GM21447 (cell line): ENCODE data around the gene RNF13.
"Not testable (repeated sequence)": the region's sequence is repeated elsewhere in the genome, so short reads cannot be mapped to it uniquely, and the experiment has no call there.

Experiments used
- ATAC-seq: cut with Tn5 transposase; IDR thresholded peaks from one replicate; pipeline ENCODE4 v1.9.1; 2021; ENCODE audit not compliant: unreplicated experiment

Gene RNF13

GRCh38 chr3:149838491-149838890, 25.5 kb downstream of the RNF13 start:
- ATAC-seq, result not testable (repeated sequence)

GRCh38 chr3:149839469-149839868, 26.5 kb downstream of the RNF13 start:
- not testable (repeated sequence) for ATAC-seq

GRCh38 chr3:149839896-149840295, 26.9 kb downstream of the RNF13 start:
- ATAC-seq, result no peak

- ATAC-seq, result no peak
Observed at GRCh38 chr3:149843502-149843901, 30.5 kb downstream of the RNF13 start.

- ATAC-seq, result no peak
Observed at GRCh38 chr3:149844091-149844490, 31.1 kb downstream of the RNF13 start.

- no peak for ATAC-seq
Observed at GRCh38 chr3:149845570-149846244, 32.7 kb downstream of the RNF13 start.

- no peak for ATAC-seq
Observed at GRCh38 chr3:149848238-149848637, 35.2 kb downstream of the RNF13 start.

GRCh38 chr3:149848688-149849087, 35.7 kb downstream of the RNF13 start:
- no peak for ATAC-seq

GRCh38 chr3:149850787-149851584, 38.0 kb downstream of the RNF13 start:
- ATAC-seq, result no peak

GRCh38 chr3:149858911-149859310, 45.9 kb downstream of the RNF13 start:
- no peak for ATAC-seq

- ATAC-seq, result no peak
Observed at GRCh38 chr3:149860881-149861280, 47.9 kb downstream of the RNF13 start.

- no peak for ATAC-seq
Observed at GRCh38 chr3:149867563-149867962, 54.5 kb downstream of the RNF13 start.

GRCh38 chr3:149871855-149872254, 58.8 kb downstream of the RNF13 start:
- ATAC-seq, result no peak

GRCh38 chr3:149872589-149872988, 59.6 kb downstream of the RNF13 start:
- no peak for ATAC-seq

GRCh38 chr3:149877668-149878067, 64.7 kb downstream of the RNF13 start:
- ATAC-seq, result no peak

GRCh38 chr3:149879872-149880271, 66.9 kb downstream of the RNF13 start:
- no peak for ATAC-seq

- ATAC-seq, result no peak
Observed at GRCh38 chr3:149881879-149882278, 68.9 kb downstream of the RNF13 start.

GRCh38 chr3:149883134-149883533, 70.1 kb downstream of the RNF13 start:
- ATAC-seq, result no peak

GRCh38 chr3:149883860-149884259, 70.8 kb downstream of the RNF13 start:
- ATAC-seq, result not testable (repeated sequence)

- not testable (repeated sequence) for ATAC-seq
Observed at GRCh38 chr3:149884848-149885247, 71.8 kb downstream of the RNF13 start.

GRCh38 chr3:149886957-149887356, 73.9 kb downstream of the RNF13 start:
- no peak for ATAC-seq

- no peak for ATAC-seq
Observed at GRCh38 chr3:149891621-149892020, 78.6 kb downstream of the RNF13 start.
